HG03460 (cell line): ENCODE measurements around the gene LSR.
"Not testable (repeated sequence)": the region's sequence is repeated elsewhere in the genome, so short reads cannot be mapped to it uniquely, and the experiment has no call there.

Experiments used
- ATAC-seq: cut with Tn5 transposase; IDR thresholded peaks from one replicate; pipeline ENCODE4 v1.9.1; 2021; ENCODE audit not compliant: unreplicated experiment

The LSR gene

GRCh38 chr19:35217649-35217990 lies 31.2 kb upstream of the LSR start:
- ATAC-seq: no peak

- no peak for ATAC-seq
Observed at GRCh38 chr19:35219008-35219407, 29.8 kb upstream of the LSR start.

GRCh38 chr19:35220315-35220921 lies 28.4 kb upstream of the LSR start:
- ATAC-seq: no peak

- not testable (repeated sequence) for ATAC-seq
Observed at GRCh38 chr19:35220973-35221590, 27.7 kb upstream of the LSR start.

- ATAC-seq: no peak
Observed at GRCh38 chr19:35222373-35223015, 26.3 kb upstream of the LSR start.

- ATAC-seq: no peak
Observed at GRCh38 chr19:35223084-35223790, 25.6 kb upstream of the LSR start.

- no peak for ATAC-seq
Observed at GRCh38 chr19:35223862-35224505, 24.8 kb upstream of the LSR start.

- ATAC-seq: no peak
Observed at GRCh38 chr19:35224681-35225571, 23.9 kb upstream of the LSR start.

- ATAC-seq: no peak
Observed at GRCh38 chr19:35225951-35226350, 22.9 kb upstream of the LSR start.

- no peak for ATAC-seq
Observed at GRCh38 chr19:35226748-35227147, 22.1 kb upstream of the LSR start.

- ATAC-seq: no peak
Observed at GRCh38 chr19:35228177-35228930, 20.4 kb upstream of the LSR start, which contains the start of gene FAM187B. Gene FAM187B (minus strand): TSS chr19:35228739. CDS start chr19:35228680, 59 bp downstream.

- ATAC-seq: no peak
Observed at GRCh38 chr19:35229601-35230000, 19.2 kb upstream of the LSR start.

- ATAC-seq: no peak
Observed at GRCh38 chr19:35231956-35232645, 16.7 kb upstream of the LSR start.

- no peak for ATAC-seq
Observed at GRCh38 chr19:35232912-35233311, 15.9 kb upstream of the LSR start.

- ATAC-seq: no peak
Observed at GRCh38 chr19:35236638-35237400, 12.0 kb upstream of the LSR start.

- ATAC-seq: not testable (repeated sequence)
Observed at GRCh38 chr19:35239597-35239996, 9.2 kb upstream of the LSR start.

GRCh38 chr19:35240327-35240726 lies 8.5 kb upstream of the LSR start:
- no peak for ATAC-seq

- no peak for ATAC-seq
Observed at GRCh38 chr19:35241417-35241816, 7.4 kb upstream of the LSR start.
